Gastroesophageal sphincter (tissue), 4 donors: ENCODE measurements around the gene MLLT6. TPM values are rescaled to one million over a fixed set of nuclear protein-coding genes. Genes with fewer than 3 reads are reported as not detected.

ENCODE experiments used
- ATAC-seq: fragments of 150-250 bp; one replicate; pipeline ENCODE4 v1.9.1; 2016; ENCODE audit warnings: mild to moderate bottlenecking, moderate library complexity
- H3K27ac ChIP-seq, 4 donors: fragments of 200-600 bp; sonication (generic) in 3 of 4; 1 replicate in 3 of 4; 2 replicates in 1 of 4; pipeline ENCODE4 v1.5.1; 2016 to 2019
- H3K27me3 ChIP-seq: fragments of 200-600 bp; sonication (generic); one replicate; pipeline ENCODE4 v1.5.1; 2019
- H3K36me3 ChIP-seq, 2 donors: fragments of 200-600 bp; sonication (generic); one replicate each; pipeline ENCODE4 v1.5.1; 2019; ENCODE audit warnings: control low read depth in 1 of 2
- H3K4me1 ChIP-seq, 3 donors: fragments of 200-600 bp; sonication (generic); 1 replicate in 2 of 3; 2 replicates in 1 of 3; pipeline ENCODE4 v1.5.1; 2016 to 2019; ENCODE audit warnings: control low read depth in 2 of 3
- H3K4me3 ChIP-seq, 2 donors: fragments of 200-600 bp; sonication (generic); one replicate each; pipeline ENCODE4 v1.5.1; 2019; ENCODE audit warnings: mild to moderate bottlenecking in 1 of 2, moderate library complexity in 1 of 2
- H3K9me3 ChIP-seq, 3 donors: fragments of 200-600 bp; sonication (generic); one replicate each; pipeline ENCODE4 v1.5.1; 2017 to 2019; ENCODE audit warnings: control low read depth in 2 of 3
- EP300 ChIP-seq: sonication (generic); formaldehyde crosslinking; IDR thresholded peaks from one replicate; pipeline ENCODE4 v1.6.1; 2017; ENCODE audit warnings: antibody characterized with exemption, mild to moderate bottlenecking
- POLR2A ChIP-seq, 2 donors: fragments of 450-650 bp; IDR thresholded peaks; one replicate each; pipeline ENCODE4 v1.6.1; 2017; ENCODE audit warnings: antibody characterized with exemption in 2 of 2, mild to moderate bottlenecking in 2 of 2, moderate library complexity in 1 of 2
- POLR2AphosphoS5 ChIP-seq: sonication (generic); formaldehyde crosslinking; IDR thresholded peaks from one replicate; pipeline ENCODE4 v1.6.1; 2017; ENCODE audit warnings: antibody characterized with exemption
- WGBS, 2 donors: methylation state at CpG; one replicate each; pipeline ENCODE4 v1.1.5; 2018; ENCODE audit warnings: low coverage in 1 of 2; 5-methylcytosine and 5-hydroxymethylcytosine counted together
- total RNA-seq, 4 donors: library from RNA; depleted of rRNA; stranded (reverse); fragments of >200 nt; gene quantifications; one replicate each; pipeline ENCODE4 v1.1.0, GENCODE V29; 2016
- TF ChIP-seq, protein P1 (sequence below), 4 experiments: fragments of 200-600 bp in 2 of 4; fragments of 450-650 bp in 2 of 4; sonication (generic) in 1 of 4; IDR thresholded peaks; one replicate each; pipeline ENCODE4 v1.5.1; 2017 to 2019; ENCODE audit warnings: antibody characterized with exemption in 4 of 4, mild to moderate bottlenecking in 2 of 4, moderate library complexity in 2 of 4

MLLT6 gene
- total RNA-seq, 4 donors from 2014 or later, result 55.6 to 101 (median 77.9) TPM

DNA sequence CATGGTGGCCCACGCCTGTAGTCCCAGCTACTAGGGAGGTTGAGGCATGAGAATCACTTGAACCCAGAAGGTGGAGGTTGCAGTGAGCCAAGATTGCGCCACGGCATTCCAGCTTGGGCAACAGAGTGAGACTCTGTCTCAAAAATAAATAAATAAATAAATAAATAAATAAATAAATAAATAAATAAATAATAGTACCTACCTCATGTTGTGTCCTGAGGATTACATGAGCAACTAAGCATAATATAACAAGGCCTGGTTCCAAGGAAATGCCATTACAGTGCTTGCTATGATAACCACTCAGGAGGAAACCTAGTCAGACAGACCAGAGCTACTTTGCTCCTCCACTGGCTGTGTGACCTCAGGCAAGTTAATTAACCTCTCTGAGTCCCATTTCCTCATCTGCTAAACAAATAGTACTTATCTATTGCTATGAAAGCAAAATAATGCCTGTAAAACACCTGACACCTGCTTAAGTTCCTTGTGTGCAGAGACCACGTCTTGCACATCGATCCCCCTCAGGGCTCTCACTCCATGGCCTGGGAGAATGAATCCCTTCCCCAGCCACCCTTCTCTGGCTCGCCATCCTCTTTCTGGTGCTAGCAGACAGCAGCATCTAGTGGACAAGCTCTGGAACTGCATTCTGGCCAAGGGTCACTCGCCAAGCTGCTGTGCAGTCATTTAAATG lies 37.8 kb upstream of the MLLT6 start:
- TF ChIP-seq, protein P1, sequence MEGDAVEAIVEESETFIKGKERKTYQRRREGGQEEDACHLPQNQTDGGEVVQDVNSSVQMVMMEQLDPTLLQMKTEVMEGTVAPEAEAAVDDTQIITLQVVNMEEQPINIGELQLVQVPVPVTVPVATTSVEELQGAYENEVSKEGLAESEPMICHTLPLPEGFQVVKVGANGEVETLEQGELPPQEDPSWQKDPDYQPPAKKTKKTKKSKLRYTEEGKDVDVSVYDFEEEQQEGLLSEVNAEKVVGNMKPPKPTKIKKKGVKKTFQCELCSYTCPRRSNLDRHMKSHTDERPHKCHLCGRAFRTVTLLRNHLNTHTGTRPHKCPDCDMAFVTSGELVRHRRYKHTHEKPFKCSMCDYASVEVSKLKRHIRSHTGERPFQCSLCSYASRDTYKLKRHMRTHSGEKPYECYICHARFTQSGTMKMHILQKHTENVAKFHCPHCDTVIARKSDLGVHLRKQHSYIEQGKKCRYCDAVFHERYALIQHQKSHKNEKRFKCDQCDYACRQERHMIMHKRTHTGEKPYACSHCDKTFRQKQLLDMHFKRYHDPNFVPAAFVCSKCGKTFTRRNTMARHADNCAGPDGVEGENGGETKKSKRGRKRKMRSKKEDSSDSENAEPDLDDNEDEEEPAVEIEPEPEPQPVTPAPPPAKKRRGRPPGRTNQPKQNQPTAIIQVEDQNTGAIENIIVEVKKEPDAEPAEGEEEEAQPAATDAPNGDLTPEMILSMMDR (IDR thresholded peaks at IDR 0.05), result peak in 3 of 4 experiments; percentile 96 to 98 (median 98)
- TF ChIP-seq EP300, result no peak
- peak; percentile 72 for ATAC-seq
- Histone ChIP-seq H3K36me3 (no peaks in the 10 kb centered on the region), H3K4me3 (no peak overlapping the region), H3K4me1 (no peaks in the 10 kb centered on the region), H3K27ac (no peak overlapping the region), H3K9me3 (no peaks in the 10 kb centered on the region), H3K27me3 (peaks cover 55% of the 10 kb centered on the region)
- WGBS, 2 donors, result 37 to 45% methylated on average over 4 to 7 of the region's 7 CpGs

DNA sequence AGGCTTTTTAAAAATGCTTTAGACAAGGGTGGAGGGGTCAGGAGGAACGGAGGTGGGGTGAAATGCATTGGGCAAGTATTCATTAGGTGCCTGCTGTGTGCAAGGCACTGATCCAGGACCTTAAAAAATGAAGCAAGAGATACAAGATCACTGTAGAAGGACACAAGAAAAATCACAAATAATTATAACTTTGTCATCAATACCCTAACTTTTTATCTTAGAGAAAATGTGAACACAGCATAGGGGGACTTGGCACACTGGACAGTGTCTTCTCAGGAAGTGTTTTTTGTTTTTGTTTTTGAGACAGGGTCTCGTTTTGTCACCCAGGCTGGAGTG lies 37.3 kb upstream of the MLLT6 start:
- peaks cover 60% of the 10 kb centered on the region for H3K27me3 ChIP-seq
- H3K27ac ChIP-seq, result no peak overlapping the region
- ATAC-seq, result no peak
- H3K4me1 ChIP-seq, result no peaks in the 10 kb centered on the region
- H3K9me3 ChIP-seq, result no peaks in the 10 kb centered on the region
- no peaks in the 10 kb centered on the region for H3K36me3 ChIP-seq
- WGBS, 2 donors, result 39 to 50% methylated on average over 2 of the region's 2 CpGs
- TF ChIP-seq, protein P1 (IDR thresholded peaks at IDR 0.05), result no peak
- no peak for TF ChIP-seq POLR2A (IDR thresholded peaks at IDR 0.05)
- H3K4me3 ChIP-seq, result no peak overlapping the region

DNA sequence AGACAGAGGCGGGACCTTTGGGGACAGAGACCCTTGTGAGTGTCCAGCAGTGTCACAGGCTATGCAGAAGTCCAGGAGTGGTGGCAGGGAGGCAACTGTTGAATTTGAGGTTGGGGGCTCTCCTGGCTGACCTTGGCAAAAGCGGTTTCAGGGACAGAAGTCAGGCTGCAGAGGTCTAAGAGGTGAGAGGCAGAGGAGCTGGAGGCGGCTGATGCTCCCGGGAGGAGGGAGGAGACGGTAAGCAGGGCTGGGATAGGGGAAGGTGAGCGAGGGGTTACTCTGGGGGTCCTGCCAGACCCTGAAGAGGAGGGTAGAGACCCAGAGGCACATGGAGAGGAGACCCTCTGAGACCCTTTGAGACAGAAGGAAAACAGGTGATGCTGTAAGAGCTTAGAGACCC lies 35.6 kb upstream of the MLLT6 start:
- 8 to 27% methylated on average over 2 to 6 of the region's 6 CpGs for WGBS, 2 donors
- TF ChIP-seq EP300 (no peak), POLR2AphosphoS5 (no peak), POLR2A (IDR thresholded peaks at IDR 0.05) (no peak)
- TF ChIP-seq, protein P1 (IDR thresholded peaks at IDR 0.05), result no peak
- no peak overlapping the region for H3K4me3 ChIP-seq
- no peak overlapping the region for H3K27ac ChIP-seq
- H3K4me1 ChIP-seq, result peaks cover 0 to 16% (median 14%) of the 10 kb centered on the region in 3 donors
- H3K36me3 ChIP-seq, result no peaks in the 10 kb centered on the region
- no peaks in the 10 kb centered on the region for H3K9me3 ChIP-seq
- peaks cover 63% of the 10 kb centered on the region for H3K27me3 ChIP-seq
- no peak for ATAC-seq

DNA sequence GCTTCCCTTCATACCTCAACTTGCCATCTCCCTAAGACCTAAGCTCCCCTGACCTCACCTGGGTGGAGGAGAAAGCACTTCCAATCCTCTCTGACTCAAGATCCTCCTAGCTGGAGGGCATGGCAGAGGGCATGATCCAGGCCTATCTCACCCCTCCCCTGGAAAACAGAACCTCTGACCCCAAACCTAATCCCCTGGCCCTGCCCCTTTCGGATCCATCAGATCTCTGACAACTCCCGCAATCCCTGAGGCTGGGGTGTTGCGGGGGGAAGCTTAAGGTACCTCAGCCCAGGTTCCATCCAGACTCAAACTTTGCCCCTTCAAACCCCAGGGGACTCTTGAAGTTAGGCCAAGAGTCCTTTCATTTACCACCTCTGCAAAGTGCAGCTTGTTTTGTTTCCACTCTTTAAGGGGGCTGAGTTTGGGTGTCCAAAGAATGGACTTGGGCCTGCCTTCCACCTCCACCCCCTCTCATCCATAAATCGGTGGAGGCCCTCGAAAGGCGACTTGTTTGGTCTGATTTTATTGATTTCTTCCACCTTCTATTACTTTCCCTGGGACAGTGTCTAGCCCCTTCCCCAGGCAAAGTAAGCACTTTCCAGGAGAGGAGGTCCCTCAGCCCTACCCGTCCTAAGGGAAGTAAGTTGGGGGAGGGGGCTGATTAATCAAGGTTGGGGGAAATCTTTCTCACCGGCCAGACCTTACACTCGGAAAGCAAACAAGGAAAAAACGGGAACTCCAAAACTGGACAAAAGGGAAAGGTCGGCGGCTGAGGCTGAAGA lies 32.9 kb upstream of the MLLT6 start:
- ATAC-seq, result no peak
- H3K4me1 ChIP-seq, result peaks cover 0 to 35% (median 20%) of the 10 kb centered on the region in 3 donors
- H3K4me3 ChIP-seq, result no peak overlapping the region
- H3K27me3 ChIP-seq, result peaks cover 85% of the 10 kb centered on the region
- TF ChIP-seq EP300 (no peak), POLR2AphosphoS5 (no peak), POLR2A (IDR thresholded peaks at IDR 0.05) (no peak)
- TF ChIP-seq, protein P1 (IDR thresholded peaks at IDR 0.05), result no peak
- H3K27ac ChIP-seq, result no peak overlapping the region
- 70 to 84% methylated on average over 5 to 8 of the region's 12 CpGs for WGBS, 2 donors
- no peaks in the 10 kb centered on the region for H3K36me3 ChIP-seq
- no peaks in the 10 kb centered on the region for H3K9me3 ChIP-seq
